ENCODE results near the gene DIP2A. TPM values are rescaled to one million over a fixed set of nuclear protein-coding genes. Genes with fewer than 3 reads are reported as not detected.

Gene DIP2A
- total and polyA plus RNA-seq, 2 of the 13 experiments (the other 11 are each of a cell fraction or from before 2014, with no cell fraction given): 18.5 to 37.6 TPM

DNA sequence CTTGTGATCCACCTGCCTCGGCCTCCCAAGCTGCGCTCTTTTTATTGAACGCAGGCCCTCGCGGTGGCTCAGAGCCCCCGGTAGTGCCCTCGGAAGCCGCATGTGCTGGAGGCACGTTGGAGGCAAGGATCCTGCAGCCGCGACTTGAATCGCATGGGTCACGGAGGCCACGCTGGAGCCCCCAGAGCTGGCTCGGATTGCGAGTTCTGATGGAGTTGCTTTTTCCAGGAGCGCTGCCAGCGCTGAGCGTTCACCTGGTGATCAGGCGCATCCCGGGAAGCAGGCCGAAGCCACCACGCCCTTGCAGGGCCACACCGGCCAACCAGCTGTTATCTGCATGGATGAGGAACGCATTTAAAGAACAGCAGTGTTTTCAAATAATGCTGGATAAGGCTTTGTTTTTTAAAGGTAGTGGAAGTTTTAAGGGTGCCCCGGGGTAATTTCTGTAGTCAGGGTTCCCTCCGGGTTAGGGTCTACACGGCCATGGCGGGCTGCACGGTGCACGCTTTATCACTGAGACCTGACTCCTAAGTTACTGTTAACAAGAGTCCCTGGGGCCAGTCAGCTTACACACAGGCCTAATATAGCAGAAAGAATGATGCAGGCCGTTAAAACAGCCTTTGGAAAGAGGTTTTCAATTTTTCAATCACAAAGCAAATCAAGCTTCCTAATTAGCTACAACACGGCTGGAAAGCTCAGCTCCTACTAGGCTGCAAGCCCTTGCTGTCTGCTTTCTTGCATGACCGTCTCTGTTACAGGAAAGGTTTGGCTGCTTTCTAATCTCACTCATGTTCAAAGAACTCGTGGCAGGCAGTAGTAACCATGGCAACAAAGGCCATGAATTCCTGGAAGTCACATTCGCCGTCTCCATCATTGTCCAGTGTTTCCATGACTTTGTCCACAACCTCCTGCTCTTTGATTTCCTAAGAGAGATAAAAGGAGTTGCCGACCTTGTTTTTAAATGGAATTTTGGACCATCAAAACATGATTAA lies 140.2 kb downstream of the DIP2A start (continued):
- TF ChIP-seq RORA (CRISPR knock-in tag; IDR thresholded peaks at IDR 0.05): no peak
- no peak for TF ChIP-seq ZKSCAN5 (CRISPR knock-in tag; IDR thresholded peaks at IDR 0.05)
- TF ChIP-seq SATB2 (CRISPR knock-in tag; IDR thresholded peaks at IDR 0.05): no peak
- TF ChIP-seq, protein P1, sequence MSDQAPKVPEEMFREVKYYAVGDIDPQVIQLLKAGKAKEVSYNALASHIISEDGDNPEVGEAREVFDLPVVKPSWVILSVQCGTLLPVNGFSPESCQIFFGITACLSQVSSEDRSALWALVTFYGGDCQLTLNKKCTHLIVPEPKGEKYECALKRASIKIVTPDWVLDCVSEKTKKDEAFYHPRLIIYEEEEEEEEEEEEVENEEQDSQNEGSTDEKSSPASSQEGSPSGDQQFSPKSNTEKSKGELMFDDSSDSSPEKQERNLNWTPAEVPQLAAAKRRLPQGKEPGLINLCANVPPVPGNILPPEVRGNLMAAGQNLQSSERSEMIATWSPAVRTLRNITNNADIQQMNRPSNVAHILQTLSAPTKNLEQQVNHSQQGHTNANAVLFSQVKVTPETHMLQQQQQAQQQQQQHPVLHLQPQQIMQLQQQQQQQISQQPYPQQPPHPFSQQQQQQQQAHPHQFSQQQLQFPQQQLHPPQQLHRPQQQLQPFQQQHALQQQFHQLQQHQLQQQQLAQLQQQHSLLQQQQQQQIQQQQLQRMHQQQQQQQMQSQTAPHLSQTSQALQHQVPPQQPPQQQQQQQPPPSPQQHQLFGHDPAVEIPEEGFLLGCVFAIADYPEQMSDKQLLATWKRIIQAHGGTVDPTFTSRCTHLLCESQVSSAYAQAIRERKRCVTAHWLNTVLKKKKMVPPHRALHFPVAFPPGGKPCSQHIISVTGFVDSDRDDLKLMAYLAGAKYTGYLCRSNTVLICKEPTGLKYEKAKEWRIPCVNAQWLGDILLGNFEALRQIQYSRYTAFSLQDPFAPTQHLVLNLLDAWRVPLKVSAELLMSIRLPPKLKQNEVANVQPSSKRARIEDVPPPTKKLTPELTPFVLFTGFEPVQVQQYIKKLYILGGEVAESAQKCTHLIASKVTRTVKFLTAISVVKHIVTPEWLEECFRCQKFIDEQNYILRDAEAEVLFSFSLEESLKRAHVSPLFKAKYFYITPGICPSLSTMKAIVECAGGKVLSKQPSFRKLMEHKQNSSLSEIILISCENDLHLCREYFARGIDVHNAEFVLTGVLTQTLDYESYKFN (CRISPR knock-in tag; conservative IDR thresholded peaks at IDR 0.05): peak; percentile 39; the same call in 1 of the 2 replicates
- TF ChIP-seq, protein P2, sequence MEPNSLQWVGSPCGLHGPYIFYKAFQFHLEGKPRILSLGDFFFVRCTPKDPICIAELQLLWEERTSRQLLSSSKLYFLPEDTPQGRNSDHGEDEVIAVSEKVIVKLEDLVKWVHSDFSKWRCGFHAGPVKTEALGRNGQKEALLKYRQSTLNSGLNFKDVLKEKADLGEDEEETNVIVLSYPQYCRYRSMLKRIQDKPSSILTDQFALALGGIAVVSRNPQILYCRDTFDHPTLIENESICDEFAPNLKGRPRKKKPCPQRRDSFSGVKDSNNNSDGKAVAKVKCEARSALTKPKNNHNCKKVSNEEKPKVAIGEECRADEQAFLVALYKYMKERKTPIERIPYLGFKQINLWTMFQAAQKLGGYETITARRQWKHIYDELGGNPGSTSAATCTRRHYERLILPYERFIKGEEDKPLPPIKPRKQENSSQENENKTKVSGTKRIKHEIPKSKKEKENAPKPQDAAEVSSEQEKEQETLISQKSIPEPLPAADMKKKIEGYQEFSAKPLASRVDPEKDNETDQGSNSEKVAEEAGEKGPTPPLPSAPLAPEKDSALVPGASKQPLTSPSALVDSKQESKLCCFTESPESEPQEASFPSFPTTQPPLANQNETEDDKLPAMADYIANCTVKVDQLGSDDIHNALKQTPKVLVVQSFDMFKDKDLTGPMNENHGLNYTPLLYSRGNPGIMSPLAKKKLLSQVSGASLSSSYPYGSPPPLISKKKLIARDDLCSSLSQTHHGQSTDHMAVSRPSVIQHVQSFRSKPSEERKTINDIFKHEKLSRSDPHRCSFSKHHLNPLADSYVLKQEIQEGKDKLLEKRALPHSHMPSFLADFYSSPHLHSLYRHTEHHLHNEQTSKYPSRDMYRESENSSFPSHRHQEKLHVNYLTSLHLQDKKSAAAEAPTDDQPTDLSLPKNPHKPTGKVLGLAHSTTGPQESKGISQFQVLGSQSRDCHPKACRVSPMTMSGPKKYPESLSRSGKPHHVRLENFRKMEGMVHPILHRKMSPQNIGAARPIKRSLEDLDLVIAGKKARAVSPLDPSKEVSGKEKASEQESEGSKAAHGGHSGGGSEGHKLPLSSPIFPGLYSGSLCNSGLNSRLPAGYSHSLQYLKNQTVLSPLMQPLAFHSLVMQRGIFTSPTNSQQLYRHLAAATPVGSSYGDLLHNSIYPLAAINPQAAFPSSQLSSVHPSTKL (CRISPR knock-in tag; IDR thresholded peaks at IDR 0.05): peak; percentile 77
- TF ChIP-seq SRSF1 (optimal IDR thresholded peaks at IDR 0.05; ENCODE audit: low read depth, low read length): no peak
- peak; percentile 59 for TF ChIP-seq NCOA2 (CRISPR knock-in tag; IDR thresholded peaks at IDR 0.05)
- TF ChIP-seq HNRNPLL (IDR thresholded peaks at IDR 0.05; ENCODE audit: low read depth, low read length, poor library complexity, severe bottlenecking): no peak
- TF ChIP-seq, protein P3, sequence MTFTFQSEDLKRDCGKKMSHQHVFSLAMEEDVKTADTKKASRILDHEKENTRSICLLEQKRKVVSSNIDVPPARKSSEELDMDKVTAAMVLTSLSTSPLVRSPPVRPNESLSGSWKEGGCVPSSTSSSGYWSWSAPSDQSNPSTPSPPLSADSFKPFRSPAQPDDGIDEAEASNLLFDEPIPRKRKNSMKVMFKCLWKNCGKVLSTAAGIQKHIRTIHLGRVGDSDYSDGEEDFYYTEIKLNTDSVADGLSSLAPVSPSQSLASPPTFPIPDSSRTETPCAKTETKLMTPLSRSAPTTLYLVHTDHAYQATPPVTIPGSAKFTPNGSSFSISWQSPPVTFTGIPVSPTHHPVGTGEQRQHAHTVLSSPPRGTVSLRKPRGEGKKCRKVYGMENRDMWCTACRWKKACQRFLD (CRISPR knock-in tag; IDR thresholded peaks at IDR 0.05; ENCODE audit: borderline replicate concordance): no peak
- TF ChIP-seq, protein P4, sequence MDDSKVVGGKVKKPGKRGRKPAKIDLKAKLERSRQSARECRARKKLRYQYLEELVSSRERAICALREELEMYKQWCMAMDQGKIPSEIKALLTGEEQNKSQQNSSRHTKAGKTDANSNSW (CRISPR knock-in tag; IDR thresholded peaks at IDR 0.05; ENCODE audit: borderline replicate concordance): no peak
- TF ChIP-seq FIP1L1 (IDR thresholded peaks at IDR 0.05; ENCODE audit: borderline replicate concordance, insufficient read depth, low read depth, low read length): no peak
- TF ChIP-seq NFIB (CRISPR knock-in tag; IDR thresholded peaks at IDR 0.05; ENCODE audit: borderline replicate concordance): no peak
- no peak for TF ChIP-seq ZNF790 (CRISPR knock-in tag; IDR thresholded peaks at IDR 0.05; ENCODE audit: borderline replicate concordance)
- no peak for TF ChIP-seq ZNF430 (CRISPR knock-in tag; IDR thresholded peaks at IDR 0.05)
- no peak for TF ChIP-seq MIXL1 (CRISPR knock-in tag; IDR thresholded peaks at IDR 0.05)
- TF ChIP-seq THAP11 (CRISPR knock-in tag; IDR thresholded peaks at IDR 0.05): 0 out of 2 replicates have a peak, but pooled peaks have one; percentile 16
- TF ChIP-seq KDM4B (CRISPR knock-in tag; IDR thresholded peaks at IDR 0.05): no peak
- TF ChIP-seq RAD51 (IDR thresholded peaks at IDR 0.05; ENCODE audit: borderline replicate concordance): no peak
- no peak for TF ChIP-seq ATF7-NPFF (CRISPR knock-in tag; IDR thresholded peaks at IDR 0.05; ENCODE audit: low read depth)
- TF ChIP-seq NFYC (CRISPR knock-in tag; IDR thresholded peaks at IDR 0.05): no peak
- TF ChIP-seq ZNF564 (CRISPR knock-in tag; IDR thresholded peaks at IDR 0.05): no peak

Measured in HepG2 (cell line).